ENCODE data around the gene CREB3L2. TPM values are rescaled to one million over a fixed set of nuclear protein-coding genes. Genes with fewer than 3 reads are reported as not detected.

The CREB3L2 gene
- total and polyA plus RNA-seq, 2 of the 4 experiments (the other 2 are of a cell fraction) = 42.3 to 57.9 TPM

DNA sequence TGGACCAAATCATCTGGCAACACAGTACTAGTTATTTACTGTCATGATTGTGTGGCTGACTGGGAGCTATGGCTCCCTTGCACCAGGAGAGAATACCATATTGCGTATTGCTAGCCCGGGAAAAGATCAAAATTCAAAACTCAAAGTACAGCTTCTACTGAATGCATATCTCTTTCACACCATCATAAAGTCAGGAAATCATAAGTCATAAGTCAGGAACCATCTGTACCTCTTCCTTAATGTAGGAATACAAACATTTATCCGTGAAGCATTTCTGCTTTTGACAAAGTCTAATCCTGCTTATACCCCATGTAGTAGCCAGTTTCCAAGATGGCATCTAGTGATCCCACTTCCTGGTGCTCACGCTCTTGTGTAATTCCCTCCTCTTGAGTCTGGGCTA, 2.2 kb upstream of the CREB3L2 start:
- no peak for TF ChIP-seq BHLHE40 (IDR thresholded peaks at IDR 0.05; ENCODE audit: low read depth, low read length)
- TF ChIP-seq USF2 (IDR thresholded peaks at IDR 0.05; ENCODE audit: low read depth, low read length) = no peak
- no peak for TF ChIP-seq MAZ (IDR thresholded peaks at IDR 0.05; ENCODE audit: borderline replicate concordance, low read depth, low read length)
- TF ChIP-seq ELK1 (IDR thresholded peaks at IDR 0.05; ENCODE audit: borderline replicate concordance, low read depth, low read length) = no peak
- TF ChIP-seq NFE2L2 (IDR thresholded peaks at IDR 0.05; ENCODE audit: low read depth, low read length) = no peak
- no peak for TF ChIP-seq CEBPB (IDR thresholded peaks at IDR 0.05; ENCODE audit: low read depth, low read length)
- no peak for TF ChIP-seq CTCF (conservative IDR thresholded peaks at IDR 0.05; ENCODE audit: low read depth, low read length)
- TF ChIP-seq MAFK (IDR thresholded peaks at IDR 0.05; ENCODE audit: low read depth, low read length) = no peak
- no peak for TF ChIP-seq RCOR1 (IDR thresholded peaks at IDR 0.05; ENCODE audit: insufficient replicate concordance, low read length)
- TF ChIP-seq CHD1 (IDR thresholded peaks at IDR 0.05; ENCODE audit: low read depth, low read length) = no peak
- no peak for TF ChIP-seq RAD21 (IDR thresholded peaks at IDR 0.05; ENCODE audit: low read length)
- CTCF ChIA-PET = no interaction called here
- Histone ChIP-seq H3K9me1 (ENCODE audit: insufficient read depth, low read length) (peaks cover 6% of the 10 kb centered on the region; the same call in 1 of the 2 replicates), H3K18ac (ENCODE audit: low read depth, low read length) (no peak overlapping the region), H3K4ac (ENCODE audit: low read depth, low read length) (no peak overlapping the region), H2AFZ (replicated peaks; ENCODE audit: low read length, poor library complexity) (no peak overlapping the region), H3K23ac (ENCODE audit: low read depth, low read length) (no peak overlapping the region), H2BK5ac (ENCODE audit: low read depth, low read length, poor library complexity, severe bottlenecking) (no peak overlapping the region), H3K9me3 (ENCODE audit: control insufficient read depth, insufficient read depth, low read length) (no peaks in the 10 kb centered on the region), H4K8ac (ENCODE audit: low read depth in 2 of 2, low read length in 2 of 2) (no peak overlapping the region), H4K5ac (ENCODE audit: low read depth, low read length) (no peak overlapping the region), H3K79me1 (ENCODE audit: low read depth in 1 of 2, low read length in 2 of 2) (peaks cover 0 to 23% of the 10 kb centered on the region in 2 experiments; a peak in 2 of 4 replicates), H3K14ac (replicated peaks; ENCODE audit: low read depth, low read length) (no peak overlapping the region), H2AK5ac (ENCODE audit: low read depth, low read length) (no peak overlapping the region), H2BK120ac (ENCODE audit: low read depth, low read length) (no peak overlapping the region), H3K4me1 (ENCODE audit: control insufficient read depth, insufficient read depth, low read length) (peaks cover 5% of the 10 kb centered on the region; the same call in 1 of the 2 replicates), H4K20me1 (ENCODE audit: insufficient read depth, low read length) (peaks cover 13% of the 10 kb centered on the region; the same call in 1 of the 2 replicates), H2BK15ac (ENCODE audit: low read depth, low read length) (no peak overlapping the region), H3K27ac (ENCODE audit: insufficient read depth, low read length) (no peak overlapping the region), H3K27me3 (ENCODE audit: control insufficient read depth, insufficient read depth, low read length) (no peaks in the 10 kb centered on the region), H3K4me2 (ENCODE audit: low read depth, low read length) (no peak overlapping the region), H2AK9ac (replicated peaks; ENCODE audit: low read depth, low read length, poor library complexity) (no peak overlapping the region), H3K9ac (ENCODE audit: low read depth, low read length) (no peak overlapping the region), H3K4me3 (ENCODE audit: insufficient read depth, low read depth, low read length) (no peak overlapping the region), H3K36me3 (ENCODE audit: control insufficient read depth, insufficient read depth, low read length) (no peaks in the 10 kb centered on the region), H4K91ac (ENCODE audit: insufficient read depth, low read depth, low read length) (no peak overlapping the region), H3K56ac (ENCODE audit: extremely low read depth, insufficient read depth, low read length) (no peak overlapping the region), H2BK20ac (ENCODE audit: low read depth, low read length) (no peak overlapping the region)
- POLR2A ChIA-PET (ENCODE audit: unreplicated experiment) = no interaction called here
- intact Hi-C loops (cut with micrococcal nuclease) (loop anchor here (5.0 kb wide), 1 partner anchor 82 kb away; no protein-coding TSS in a partner anchor), dilution Hi-C loops (cut with HindIII; ENCODE audit: low sequenced_read_pairs, unreplicated experiment) (loop anchor here (25.0 kb wide), 1 partner anchor 392 kb away; no protein-coding TSS in a partner anchor), in situ Hi-C loops (cut with MboI; ENCODE audit: low sequenced_read_pairs) (loop anchor here (5.0 to 10.0 kb wide), 2 partner anchors 97 to 349 kb away; no protein-coding TSS in a partner anchor)
- no peak for ATAC-seq (ENCODE audit: low read depth)
- BruUV-seq (replicated peaks) = no TSS peak
- no peak for DNase-seq
- no CpG with 5 or more reads among the region's 4 CpGs for WGBS, 2 experiments (ENCODE audit: extremely low coverage in 2 of 2, insufficient read length in 1 of 2)
